GM21576 (cell line): ENCODE results near the gene EFHC1.

Experiments
- ATAC-seq: cut with Tn5 transposase; IDR thresholded peaks from one replicate; pipeline ENCODE4 v1.9.1; 2021; ENCODE audit warnings: mild to moderate bottlenecking, moderate library complexity; ENCODE audit not compliant: unreplicated experiment

Gene EFHC1

DNA sequence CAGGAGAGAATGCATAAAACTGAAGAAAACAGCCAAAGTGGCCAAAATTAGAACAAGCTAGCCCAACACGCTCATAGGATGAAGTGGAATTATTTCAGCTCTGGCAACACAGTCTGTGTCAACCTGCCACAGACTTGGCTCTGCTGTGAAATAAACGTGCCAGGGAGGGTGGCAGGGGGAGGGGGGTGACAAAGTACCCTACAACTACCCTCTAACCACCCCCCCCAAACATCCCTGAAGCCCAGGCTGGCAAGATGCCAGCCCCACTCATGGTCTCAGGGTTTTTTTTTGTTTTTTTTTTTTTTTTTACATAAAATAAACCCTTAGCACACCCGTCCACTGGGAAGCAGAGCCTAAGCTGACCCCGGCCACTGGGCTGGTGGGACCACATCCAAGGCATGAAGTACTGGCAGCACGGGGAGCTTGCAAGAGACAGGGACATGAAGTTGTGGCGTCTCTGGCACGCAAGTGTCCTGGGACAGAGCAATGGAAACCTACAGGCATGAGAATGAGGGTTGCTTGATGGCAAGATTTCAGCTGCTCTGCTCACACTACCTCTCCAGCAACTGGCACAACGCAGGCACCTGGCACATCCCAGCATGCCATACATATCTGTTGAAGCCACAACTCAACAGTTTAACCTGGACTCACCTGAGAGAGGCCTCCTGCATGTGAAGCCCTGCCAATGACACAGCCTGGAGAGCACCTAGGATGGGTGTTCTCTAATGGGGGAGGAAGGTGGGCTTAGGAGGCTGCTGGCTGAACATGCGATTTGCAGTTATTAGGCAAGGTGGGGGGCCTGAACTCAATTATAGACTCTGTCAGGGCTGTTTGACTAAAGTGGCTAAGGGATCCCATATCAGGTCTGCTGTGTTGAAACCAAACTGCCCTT lies 80.3 kb downstream of the EFHC1 start:
- no peak for ATAC-seq

DNA sequence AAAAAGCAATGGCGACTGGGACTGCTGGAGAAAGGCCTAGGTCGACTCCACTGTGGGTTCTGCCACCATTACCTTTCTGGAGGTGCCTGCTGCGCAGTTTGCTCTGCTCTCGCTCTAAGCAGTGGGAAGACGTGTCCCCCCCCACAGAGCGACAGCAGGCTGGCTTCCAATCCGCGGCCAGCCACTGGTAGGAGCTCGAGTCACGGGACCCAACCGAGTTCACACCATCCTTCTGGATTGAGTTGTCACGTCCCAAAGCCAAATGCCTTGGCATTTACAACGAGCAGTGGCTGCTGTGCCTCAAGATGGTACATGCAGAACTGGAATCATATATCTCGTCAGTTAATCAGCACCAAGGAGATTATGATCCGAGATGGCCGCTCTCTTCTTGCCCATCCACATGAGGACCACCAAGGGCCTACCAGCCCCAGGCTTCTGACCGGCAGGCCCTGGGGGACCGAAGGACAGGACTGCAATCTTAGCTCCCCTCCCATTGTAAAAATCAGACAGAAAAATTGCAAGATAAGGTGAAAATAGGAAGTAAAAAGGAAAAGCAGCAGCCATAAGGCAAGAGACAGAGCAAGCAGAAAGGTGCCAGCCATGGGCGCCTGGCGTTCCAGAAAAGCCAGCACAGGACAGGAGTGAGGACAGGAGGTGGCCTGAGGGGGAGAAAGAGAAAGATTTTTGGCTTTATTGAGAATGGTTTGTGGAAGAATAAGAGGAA lies 82.3 kb downstream of the EFHC1 start:
- ATAC-seq, result no peak

DNA sequence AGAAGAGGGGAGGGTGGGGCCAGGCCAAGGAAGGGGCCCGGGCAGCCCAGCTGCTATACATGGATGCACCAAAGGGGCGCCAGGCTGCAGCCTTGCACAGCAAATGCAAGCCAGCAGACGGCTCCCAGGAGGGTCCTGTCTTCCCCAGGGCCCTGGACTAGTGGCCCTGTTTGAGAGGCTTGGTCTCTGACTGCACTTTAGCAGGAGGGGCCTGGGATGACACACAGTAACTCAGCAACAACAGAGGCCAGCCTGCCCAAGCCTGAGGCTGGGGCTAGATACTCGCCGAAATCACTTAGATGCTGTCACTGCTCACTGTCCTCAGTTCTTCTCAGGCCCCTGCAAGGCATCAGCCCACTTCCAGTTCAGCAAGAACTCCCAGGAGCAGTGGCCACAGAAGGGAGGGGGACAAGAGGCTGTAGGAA lies 83.2 kb downstream of the EFHC1 start:
- no peak for ATAC-seq

DNA sequence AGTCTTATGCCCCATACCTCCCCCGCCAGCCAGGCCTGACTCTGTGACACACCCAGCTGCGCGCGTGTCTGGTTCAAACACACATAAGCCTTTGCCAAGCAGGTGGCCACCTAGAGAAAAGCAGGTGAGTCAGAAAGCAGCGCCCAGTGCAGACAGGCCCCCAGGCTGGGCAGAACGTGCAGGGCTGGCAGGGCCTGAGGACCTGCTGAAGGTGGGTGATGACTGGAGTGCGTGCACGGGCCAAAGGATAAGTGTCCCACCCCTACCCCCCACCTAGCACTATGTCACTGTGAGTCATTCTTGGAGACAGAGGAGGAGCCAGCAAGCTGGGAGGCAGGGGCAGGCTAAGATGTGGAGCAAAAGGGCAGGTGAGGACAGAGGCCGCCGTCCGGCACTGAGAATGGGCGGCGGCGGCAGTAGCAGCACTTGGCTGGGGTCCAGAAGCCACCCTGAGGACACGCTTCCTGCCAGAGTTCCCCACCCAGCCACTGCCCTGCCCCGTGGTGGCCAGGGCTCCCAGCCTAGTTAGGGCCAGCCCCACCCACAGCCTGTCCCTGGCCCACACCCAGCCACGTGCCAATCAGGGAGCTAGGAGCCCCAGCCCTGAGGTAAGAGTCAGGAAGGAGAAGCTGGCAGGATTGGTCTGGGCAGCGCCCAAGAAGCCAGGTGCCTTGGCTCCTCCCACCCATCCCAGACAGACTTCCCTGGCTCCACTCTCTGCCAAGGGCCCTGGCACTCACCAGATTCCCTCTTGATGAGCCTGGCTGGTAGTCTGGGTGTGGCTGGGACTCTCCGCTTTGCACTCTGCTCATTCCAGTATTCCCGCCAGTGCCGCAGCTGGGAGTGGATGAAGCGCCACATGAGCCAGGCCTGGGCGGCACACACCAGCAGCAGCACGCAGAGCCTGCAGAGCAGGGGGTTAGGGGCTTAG lies 84.0 kb downstream of the EFHC1 start:
- no peak for ATAC-seq

DNA sequence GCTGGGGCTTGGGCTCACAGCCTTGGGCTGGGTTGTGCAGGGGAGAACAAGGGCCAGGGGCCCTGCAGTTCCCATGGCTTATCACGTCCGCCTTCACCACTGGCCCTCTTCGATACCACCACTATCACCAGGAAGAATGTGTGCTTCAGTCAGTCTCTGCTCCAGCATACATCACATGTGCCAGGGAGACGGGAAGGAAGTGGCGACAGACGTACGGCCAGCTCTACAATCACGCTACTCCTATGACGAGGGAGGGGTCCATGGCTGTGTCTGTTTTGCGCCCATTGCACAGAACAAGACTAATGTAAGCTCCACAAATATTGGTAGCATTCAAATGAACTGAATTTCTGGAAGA lies 84.6 kb downstream of the EFHC1 start:
- no peak for ATAC-seq

DNA sequence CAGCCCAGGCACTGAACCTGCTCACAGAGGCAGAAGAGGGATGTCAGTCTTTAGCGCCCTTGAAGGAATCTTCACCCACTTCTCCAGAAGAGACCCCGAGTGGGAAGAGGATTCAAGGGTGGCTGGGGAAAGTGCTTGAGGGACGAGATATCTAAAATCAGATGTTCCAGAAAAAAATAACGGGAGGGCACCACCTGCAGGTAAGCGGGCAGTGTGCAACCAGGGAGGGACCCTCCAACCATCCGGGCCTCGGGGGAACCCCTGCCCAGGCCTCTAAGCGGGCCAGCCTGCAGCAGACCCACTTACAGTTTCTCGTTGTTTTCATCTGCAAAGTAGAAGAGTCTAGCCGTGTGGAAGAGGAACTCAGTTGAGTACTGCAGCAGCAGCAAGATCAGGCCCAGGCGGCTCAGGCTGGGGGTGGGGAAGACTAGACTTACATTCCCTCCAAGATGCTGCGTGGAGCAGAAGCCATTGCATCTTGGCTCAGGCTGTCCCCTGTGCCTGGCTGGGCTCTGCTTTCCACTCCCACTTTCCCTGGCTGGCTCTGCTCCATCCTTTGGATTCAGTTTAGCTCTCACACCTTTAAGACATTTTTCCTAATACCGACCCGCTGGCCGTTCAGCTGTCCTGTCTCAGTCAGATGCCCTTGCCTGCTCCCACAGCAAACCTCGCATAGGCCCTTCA lies 85.7 kb downstream of the EFHC1 start:
- ATAC-seq, result no peak

DNA sequence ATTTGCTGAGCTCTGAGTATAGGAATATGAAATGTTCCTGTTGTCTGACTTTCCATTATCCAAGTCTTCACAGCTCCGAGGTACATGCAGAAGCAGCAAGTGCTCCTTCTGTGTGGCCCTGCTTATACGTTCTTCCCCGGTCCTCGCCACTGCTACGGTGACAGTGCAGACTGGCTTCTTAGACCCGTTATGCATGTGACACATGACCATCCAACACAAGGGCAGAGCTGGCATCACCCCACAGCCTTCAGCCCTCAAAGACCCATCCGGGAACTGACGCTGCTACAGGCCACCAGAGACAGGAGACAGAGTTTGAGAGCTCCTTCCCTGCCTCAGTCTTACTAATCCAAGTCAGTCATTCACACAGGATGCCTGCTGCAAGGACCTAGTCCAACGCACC lies 86.3 kb downstream of the EFHC1 start:
- ATAC-seq, result no peak

DNA sequence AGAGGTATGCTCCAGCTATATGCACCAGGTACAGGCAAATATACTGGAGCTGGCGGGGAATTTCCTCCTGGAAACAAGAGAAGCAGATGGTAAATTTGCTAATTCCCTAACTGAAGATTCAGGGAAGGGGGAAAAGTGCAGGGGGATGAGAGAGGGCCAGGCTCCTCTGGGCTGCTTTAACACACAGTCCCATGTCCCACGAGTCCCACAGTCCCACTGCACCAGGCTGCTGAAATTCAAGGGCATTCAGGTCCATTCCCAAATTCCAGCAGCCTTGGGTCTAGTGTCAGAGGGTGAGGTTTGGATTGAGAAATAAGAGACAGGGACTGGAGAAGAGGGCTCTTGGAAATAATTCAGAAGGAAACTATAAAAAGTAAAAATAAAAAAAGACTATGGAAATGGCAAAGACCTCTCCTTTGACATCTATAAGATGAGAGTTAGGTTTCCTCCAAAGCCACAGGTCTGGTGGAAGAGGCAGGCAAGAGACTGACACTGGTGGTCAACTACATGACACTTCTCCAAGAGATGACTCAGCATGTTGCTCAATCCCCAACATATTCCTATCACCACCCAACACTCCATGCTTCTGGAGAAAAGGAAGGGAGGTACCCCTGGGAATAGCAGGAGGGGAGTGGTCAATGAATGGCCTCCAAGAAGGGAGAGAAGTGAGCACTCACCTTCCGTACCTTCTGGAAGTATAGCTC lies 87.6 kb downstream of the EFHC1 start:
- no peak for ATAC-seq

DNA sequence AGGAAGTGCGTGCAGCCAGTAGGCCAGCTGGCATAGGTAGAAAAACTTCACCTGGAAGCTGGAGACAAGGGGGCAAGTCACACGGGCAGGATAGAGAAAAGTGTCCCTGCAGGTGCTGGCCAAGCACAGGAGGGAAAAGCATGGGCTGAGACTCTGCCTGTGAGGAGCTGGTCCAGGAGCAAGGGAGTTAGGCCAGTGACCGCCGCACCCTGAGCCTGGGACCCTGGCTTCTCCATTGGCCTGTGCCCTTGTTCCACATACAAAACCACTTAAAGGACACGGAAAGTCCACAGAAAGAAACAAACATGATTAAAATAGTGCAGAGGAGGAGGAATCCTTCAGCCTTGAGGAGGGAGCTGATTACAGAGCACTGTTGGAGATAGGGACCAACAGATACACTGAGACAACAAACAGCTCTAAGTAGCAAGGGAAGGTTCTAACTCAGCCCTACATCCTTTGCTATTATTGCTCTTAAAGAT lies 88.2 kb downstream of the EFHC1 start:
- no peak for ATAC-seq

DNA sequence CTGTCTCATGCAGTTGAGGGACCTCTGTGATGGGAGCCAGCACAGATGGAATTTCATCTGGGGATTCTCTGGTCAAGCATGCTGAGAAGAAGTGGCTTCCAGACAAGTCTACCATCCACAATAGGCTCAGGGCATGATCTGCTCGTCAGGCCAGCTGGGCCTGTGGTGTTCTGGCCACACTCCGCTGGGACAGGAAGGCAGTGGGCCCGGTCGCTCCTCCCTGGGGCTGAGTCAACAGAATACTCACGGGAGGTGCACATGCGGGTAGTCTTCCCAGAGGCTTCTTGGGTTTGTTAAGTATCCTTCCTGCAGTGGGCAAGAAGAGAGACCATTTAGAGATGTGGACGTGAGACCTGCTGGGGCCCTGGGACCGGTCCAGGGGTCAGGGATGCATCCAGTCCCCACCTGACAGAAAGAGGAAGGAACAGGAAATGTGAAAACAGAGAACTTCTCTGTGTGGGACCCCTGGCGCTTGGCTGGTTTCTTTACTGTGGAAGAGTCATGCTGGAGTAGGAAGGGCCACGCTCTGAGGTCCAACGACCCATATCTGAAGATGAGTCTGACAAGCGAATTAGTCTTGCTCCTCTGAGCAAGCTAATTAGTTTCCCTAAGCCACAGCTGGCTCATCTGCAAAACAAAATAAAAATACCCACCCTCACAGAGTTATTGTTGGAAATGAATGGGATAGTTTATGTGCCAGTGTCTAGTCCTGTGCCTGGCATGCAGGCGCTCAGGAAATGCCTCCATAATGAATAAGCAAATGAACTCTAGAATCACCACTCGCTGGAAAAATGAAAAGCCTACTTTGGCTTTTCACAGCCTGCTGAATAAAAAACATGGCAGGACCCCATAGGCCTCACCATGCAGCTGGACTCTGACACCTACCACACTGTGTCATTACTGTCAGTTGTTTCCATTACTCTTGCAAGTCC lies 89.4 kb downstream of the EFHC1 start:
- no peak for ATAC-seq

DNA sequence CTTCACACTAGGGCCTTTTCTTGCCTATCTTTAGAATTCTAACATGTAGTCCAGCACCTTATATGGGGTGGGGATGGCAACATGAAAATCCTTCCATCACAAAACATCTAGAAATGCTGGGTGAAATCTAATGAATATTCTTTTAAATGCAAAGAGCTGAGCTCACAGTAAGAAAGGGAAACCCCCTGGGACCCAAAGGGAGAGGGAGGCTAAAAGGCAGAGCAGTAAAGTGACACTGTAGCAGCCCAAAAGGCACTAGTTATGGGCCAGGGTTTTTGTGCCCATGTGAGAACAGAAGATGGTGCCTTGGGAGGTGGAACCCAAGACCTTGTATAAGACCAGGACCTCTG lies 90.0 kb downstream of the EFHC1 start:
- ATAC-seq, result no peak

DNA sequence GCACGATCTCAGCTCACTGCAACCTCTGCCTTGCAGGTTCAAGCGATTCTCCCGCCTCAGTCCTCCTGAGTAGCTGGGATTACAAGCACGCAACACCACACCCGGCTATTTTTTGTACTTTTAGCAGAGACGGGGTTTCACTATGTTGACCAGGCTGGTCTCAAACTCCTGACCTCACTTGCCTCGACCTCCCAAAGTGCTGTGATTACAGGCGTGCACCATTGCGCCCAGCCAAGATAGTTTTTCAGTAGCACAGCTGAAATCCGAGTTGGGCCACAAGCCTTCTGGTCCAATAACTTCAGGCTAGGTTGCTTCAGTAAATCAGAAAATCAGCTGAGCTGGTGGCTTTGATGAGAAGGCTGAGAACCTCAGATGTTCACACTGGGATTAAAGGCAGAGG lies 91.0 kb downstream of the EFHC1 start:
- no peak for ATAC-seq

DNA sequence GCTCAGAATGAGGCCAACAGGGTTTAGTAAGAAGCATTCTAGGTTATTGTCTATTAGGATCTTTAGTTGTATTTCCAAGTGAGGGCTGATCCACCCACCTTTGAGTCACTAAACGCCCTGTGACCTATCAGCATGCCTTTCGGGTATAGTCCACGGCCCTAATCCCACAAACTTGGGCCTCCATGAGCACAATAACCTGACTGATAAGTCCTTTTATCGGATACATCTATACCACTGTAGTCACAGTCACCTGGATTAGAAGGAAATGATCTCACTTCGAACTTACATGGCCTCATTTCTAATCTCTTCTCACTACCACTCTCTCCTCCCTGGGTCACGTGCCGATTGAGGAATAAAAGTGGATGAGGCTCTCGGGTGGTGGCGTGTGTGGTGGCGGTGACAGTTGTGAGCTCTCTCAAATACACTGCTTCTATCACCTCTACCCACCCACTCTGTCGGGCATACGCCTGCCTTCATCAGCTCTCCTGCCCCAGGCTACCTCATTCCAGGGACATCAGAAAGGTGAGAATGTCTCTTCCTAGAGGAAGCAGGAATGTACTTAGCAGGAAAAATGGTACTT lies 91.5 kb downstream of the EFHC1 start:
- no peak for ATAC-seq

DNA sequence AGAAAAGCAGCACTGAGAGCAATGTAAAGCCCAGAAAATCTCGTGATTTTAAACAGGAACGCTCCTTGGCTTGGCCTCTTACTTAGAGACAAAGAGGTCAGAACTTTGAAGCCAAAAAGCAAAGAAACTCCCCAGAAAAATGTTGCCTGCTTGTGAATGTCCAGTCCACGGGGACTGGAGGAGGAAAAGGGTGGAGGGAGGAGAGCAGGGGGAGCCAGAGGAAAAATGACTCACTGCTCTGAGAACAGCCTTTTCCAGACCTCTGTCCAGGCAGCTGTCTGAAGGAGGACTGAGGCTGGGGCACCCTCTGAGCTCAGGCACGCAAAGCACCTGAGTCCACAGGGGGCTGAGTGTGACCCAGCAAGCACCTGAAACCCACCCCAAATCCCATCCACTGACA lies 92.1 kb downstream of the EFHC1 start:
- ATAC-seq, result no peak

DNA sequence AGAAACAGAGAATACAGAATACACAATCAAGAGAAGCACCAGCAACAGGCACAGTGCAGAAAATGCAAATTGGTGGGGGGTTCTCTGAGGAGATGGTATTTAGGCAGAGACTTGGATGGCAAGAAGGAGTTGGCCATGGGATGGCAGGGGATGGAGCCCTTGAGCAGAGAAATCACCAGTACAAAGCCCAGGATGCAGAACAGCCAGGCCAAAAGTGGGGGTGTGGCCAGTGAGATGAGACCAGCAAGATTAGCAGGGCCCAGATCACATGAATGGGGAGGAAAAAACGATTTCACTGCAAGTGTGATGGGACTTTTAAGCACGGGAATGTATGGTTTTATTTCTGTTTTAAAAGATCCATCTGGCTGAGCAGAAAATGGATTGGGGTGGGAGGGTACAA lies 93.3 kb downstream of the EFHC1 start:
- ATAC-seq, result no peak

DNA sequence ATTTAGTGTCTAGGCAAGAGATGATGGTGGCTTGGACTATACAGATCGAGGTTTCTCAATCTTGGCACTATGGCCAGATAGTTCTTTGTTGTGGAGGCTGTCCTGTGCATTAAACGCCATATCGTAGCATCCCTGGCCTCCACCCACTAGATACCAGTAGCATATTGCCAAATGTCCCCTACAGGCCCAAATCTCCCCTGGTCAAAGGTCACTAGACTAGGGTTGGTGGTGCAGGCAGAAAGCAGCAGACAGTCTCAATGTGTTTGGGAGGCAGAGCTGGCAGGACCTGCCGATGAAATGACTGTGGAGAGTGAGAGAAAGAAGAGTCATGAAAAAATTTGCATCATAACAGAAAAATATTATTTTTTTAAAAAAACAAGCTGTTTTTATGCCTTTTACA lies 93.8 kb downstream of the EFHC1 start:
- ATAC-seq, result no peak

DNA sequence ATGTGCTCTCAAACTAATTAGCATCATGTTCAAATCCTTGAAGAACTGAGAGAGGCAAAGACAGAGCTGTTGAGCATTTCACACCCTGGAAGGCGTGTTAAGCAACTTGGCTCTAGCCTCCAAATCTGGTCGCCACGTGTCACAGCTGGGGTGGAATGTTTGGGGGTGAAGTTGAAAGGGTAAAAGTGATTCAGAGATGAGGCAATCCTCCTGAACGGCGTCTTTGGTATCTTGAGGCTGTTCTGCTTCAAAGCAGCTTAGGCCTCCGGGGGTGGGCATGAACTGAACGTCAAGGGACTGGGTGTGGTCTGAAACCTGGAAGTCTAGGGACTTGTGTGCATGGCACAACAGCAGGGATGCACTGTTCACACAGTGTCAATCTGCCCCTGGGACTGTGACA lies 94.4 kb downstream of the EFHC1 start:
- ATAC-seq, result no peak

DNA sequence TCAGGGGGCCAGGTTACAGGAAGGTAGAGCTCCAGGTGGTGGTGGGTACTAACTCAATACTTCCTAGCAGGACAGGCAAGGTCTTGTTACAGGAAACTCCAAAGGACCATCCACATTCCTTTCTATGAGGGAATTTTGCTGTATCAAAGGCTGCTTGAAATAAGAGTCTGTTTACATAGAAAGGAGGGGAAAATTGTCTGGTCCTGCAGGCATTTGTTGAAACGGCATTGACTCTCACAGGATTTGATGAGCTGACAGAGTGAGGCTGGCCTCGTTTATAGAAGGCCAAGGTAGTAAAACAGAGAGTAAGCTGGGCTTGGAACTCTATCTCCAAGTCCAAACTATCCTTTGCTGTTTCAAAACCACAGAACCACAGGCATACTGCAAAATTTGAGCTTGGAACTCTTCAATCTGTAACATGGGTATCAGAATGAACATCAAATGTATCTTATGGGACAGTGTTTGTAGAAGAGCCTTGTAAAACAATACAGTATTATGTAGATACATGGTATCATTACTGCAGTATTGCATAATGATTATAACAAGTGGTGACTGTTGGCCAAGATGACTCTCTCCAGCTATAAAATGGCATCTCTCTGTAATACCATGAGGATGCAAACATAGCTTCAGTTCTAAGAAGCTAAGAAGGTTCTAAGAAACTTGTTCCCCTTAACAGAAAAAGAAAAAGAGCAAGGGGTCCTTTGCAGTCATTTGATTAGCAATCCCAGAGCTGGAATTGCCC lies 95.2 kb downstream of the EFHC1 start:
- no peak for ATAC-seq
